GM23338 (cell line): ENCODE results near the gene THBS1. TPM values are rescaled to one million over a fixed set of nuclear protein-coding genes. Genes with fewer than 3 reads are reported as not detected.

ENCODE experiments used
- ATAC-seq: fragments of 200-7000 bp; cut with Tn5 transposase; 3 replicates; pipeline ENCODE4 v1.9.1; 2020
- DNase-seq: peaks from one replicate; pipeline ENCODE4 v3.0.0-alpha.2; 2015; ENCODE audit warnings: low spot score
- H2AFZ ChIP-seq: fragments of 200-600 bp; sonication (generic); 2 replicates; pipeline ENCODE4 v1.8.0; 2016; ENCODE audit warnings: antibody characterized with exemption, mild to moderate bottlenecking, moderate library complexity
- H3F3A ChIP-seq: fragments of 200-600 bp; sonication (generic); replicated peaks from 2 replicates; pipeline ENCODE4 v1.8.0; 2017; ENCODE audit warnings: antibody characterized with exemption, mixed run types, low read depth
- H3K27ac ChIP-seq: fragments of 200-600 bp; sonication (generic); 2 replicates; pipeline ENCODE4 v1.6.1; 2016; ENCODE audit warnings: low read depth
- H3K27me3 ChIP-seq: fragments of 200-600 bp; sonication (generic); 2 replicates; pipeline ENCODE4 v1.8.0; 2016; ENCODE audit warnings: mild to moderate bottlenecking, mixed run types, moderate library complexity; ENCODE audit not compliant: insufficient read depth
- H3K36me3 ChIP-seq: fragments of 200-600 bp; sonication (generic); 2 replicates; pipeline ENCODE4 v1.8.0; 2016; ENCODE audit warnings: mild to moderate bottlenecking; ENCODE audit not compliant: insufficient read depth
- H3K4me1 ChIP-seq: fragments of 200-600 bp; sonication (generic); 2 replicates; pipeline ENCODE4 v1.8.0; 2016; ENCODE audit warnings: mild to moderate bottlenecking, moderate library complexity; ENCODE audit not compliant: insufficient read depth
- H3K4me2 ChIP-seq: fragments of 200-600 bp; sonication (generic); 2 replicates; pipeline ENCODE4 v1.7.1; 2017; ENCODE audit warnings: mixed run types
- H3K4me3 ChIP-seq: fragments of 200-600 bp; sonication (generic); 2 replicates; pipeline ENCODE4 v1.6.1; 2016; ENCODE audit warnings: mixed run types
- H3K79me2 ChIP-seq: fragments of 200-600 bp; sonication (generic); replicated peaks from 2 replicates; pipeline ENCODE4 v1.8.0; 2017; ENCODE audit warnings: mild to moderate bottlenecking; ENCODE audit not compliant: insufficient read depth
- H3K9me2 ChIP-seq: fragments of 200-600 bp; sonication (generic); 2 replicates; pipeline ENCODE4 v1.8.0; 2017; ENCODE audit not compliant: insufficient read depth
- H4K20me1 ChIP-seq: fragments of 200-600 bp; sonication (generic); replicated peaks from 2 replicates; pipeline ENCODE4 v1.8.0; 2017; ENCODE audit warnings: mild to moderate bottlenecking; ENCODE audit not compliant: insufficient read depth
- H3K27ac Mint-ChIP-seq: 2 replicates; pipeline ENCODE4 v1.8.0; 2020; ENCODE audit warnings: inconsistent platforms, mild to moderate bottlenecking, moderate library complexity, mixed read lengths
- H3K27me3 Mint-ChIP-seq: 3 replicates; pipeline ENCODE4 v1.8.0; 2022; ENCODE audit warnings: low read depth, mild to moderate bottlenecking, moderate library complexity, mixed read lengths, inconsistent platforms; ENCODE audit not compliant: insufficient read depth, poor library complexity
- H3K36me3 Mint-ChIP-seq: 3 replicates; pipeline ENCODE4 v1.8.0; 2021; ENCODE audit warnings: low read depth, mild to moderate bottlenecking, inconsistent platforms, moderate library complexity, mixed read lengths
- H3K4me1 Mint-ChIP-seq: 3 replicates; pipeline ENCODE4 v1.8.0; 2020; ENCODE audit warnings: mild to moderate bottlenecking, inconsistent platforms, mixed read lengths
- H3K4me3 Mint-ChIP-seq: 3 replicates; pipeline ENCODE4 v1.8.0; 2021; ENCODE audit warnings: moderate library complexity, mild to moderate bottlenecking, inconsistent platforms, mixed read lengths
- H3K9me3 Mint-ChIP-seq: 3 replicates; pipeline ENCODE4 v1.8.0; 2020; ENCODE audit warnings: moderate library complexity, mild to moderate bottlenecking, inconsistent platforms, mixed read lengths
- CREB1 ChIP-seq: fragments of 250-450 bp; sonication (Bioruptor Pico); IDR thresholded peaks from 2 replicates; pipeline ENCODE4 v1.5.0; 2020; ENCODE audit warnings: low read depth, mild to moderate bottlenecking, moderate library complexity
- EZH2 ChIP-seq: fragments of 200-600 bp; sonication (generic); IDR thresholded peaks from one replicate; pipeline ENCODE4 v1.8.0; 2017; ENCODE audit warnings: antibody characterized with exemption, mild to moderate bottlenecking, low read depth; ENCODE audit not compliant: unreplicated experiment
- EZH2phosphoT487 ChIP-seq: fragments of 200-600 bp; sonication (generic); IDR thresholded peaks from one replicate; pipeline ENCODE4 v1.8.1; 2018; ENCODE audit warnings: antibody characterized with exemption; ENCODE audit not compliant: unreplicated experiment
- JUNB ChIP-seq: IDR thresholded peaks from one replicate; pipeline ENCODE4 v1.6.1; 2016; ENCODE audit warnings: antibody characterized with exemption; ENCODE audit not compliant: unreplicated experiment
- NANOG ChIP-seq: IDR thresholded peaks from 2 replicates; pipeline ENCODE4 v1.6.1; 2016; ENCODE audit warnings: antibody characterized with exemption, borderline replicate concordance
- POLR2AphosphoS5 ChIP-seq: IDR thresholded peaks from 2 replicates; pipeline ENCODE4 v1.6.1; 2016; ENCODE audit warnings: antibody characterized with exemption, low read depth
- STAT1 ChIP-seq: IDR thresholded peaks from one replicate; pipeline ENCODE4 v1.6.1; 2016; ENCODE audit warnings: antibody characterized with exemption; ENCODE audit not compliant: unreplicated experiment
- ZNF114 ChIP-seq: fragments of 250-450 bp; sonication (Bioruptor Pico); IDR thresholded peaks from 2 replicates; pipeline ENCODE4 v1.5.0; 2020; ENCODE audit warnings: mild to moderate bottlenecking, moderate library complexity
- ZNF331 ChIP-seq: fragments of 250-450 bp; sonication (Bioruptor Pico); IDR thresholded peaks from 2 replicates; pipeline ENCODE4 v1.5.0; 2020; ENCODE audit warnings: low read depth, mild to moderate bottlenecking, moderate library complexity
- polyA plus RNA-seq: library from polyadenylated mRNA; unstranded; fragments of >200 nt; fragmentation: Nextera tagmentation; extraction: Ambion mirVana; gene quantifications from 2 replicates; pipeline ENCODE4 v1.2.1, GENCODE V29; 2016
- total RNA-seq: library from RNA; depleted of rRNA; stranded (reverse); fragments of >200 nt; shearing (Covaris generic); gene quantifications from 2 replicates; pipeline ENCODE4 v1.2.3, GENCODE V29; 2014
- TF ChIP-seq, protein P1 (sequence below): IDR thresholded peaks from 2 replicates; pipeline ENCODE4 v1.6.1; 2016; ENCODE audit warnings: antibody characterized with exemption
- TF ChIP-seq, protein P2 (sequence below): IDR thresholded peaks from one replicate; pipeline ENCODE4 v1.6.1; 2018; ENCODE audit warnings: antibody characterized with exemption; ENCODE audit not compliant: unreplicated experiment
- TF ChIP-seq, protein P3 (sequence below), 2 experiments: fragments of 200-600 bp in 1 of 2; sonication (generic) in 1 of 2; conservative IDR thresholded peaks; 2 replicates each; pipeline versions ENCODE4 v1.5.1 to v1.6.1; 2016 to 2017; ENCODE audit warnings: antibody characterized with exemption in 2 of 2, low read depth in 2 of 2, mild to moderate bottlenecking in 2 of 2, moderate library complexity in 1 of 2
- TF ChIP-seq, protein P4 (sequence below): fragments of 250-450 bp; sonication (Bioruptor Pico); IDR thresholded peaks from 2 replicates; pipeline ENCODE4 v1.5.0; 2020; ENCODE audit warnings: mild to moderate bottlenecking, moderate library complexity

THBS1 gene
- total and polyA plus RNA-seq, 2 experiments from 2014 or later, result 21.7 to 81.9 TPM

DNA sequence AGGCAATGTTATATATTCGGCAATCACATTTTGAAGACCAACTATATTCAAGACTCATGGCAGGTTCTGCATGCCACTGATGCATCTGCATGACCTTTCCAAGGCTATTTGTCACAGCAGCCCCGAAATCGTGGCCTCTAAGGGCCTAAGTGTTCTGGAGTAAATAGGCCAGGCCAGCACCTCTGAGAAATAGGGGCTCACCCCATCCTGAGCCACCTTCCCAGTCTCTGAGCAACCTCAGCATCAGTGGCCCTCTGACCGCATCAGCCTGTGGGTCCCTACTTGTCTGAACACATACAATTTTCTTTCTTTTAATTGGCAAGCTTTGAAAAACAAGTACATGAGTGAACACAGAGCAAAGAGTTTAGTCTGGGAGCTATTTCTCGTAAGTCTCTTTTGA is 45.9 kb upstream of the THBS1 start:
- no peaks in the 10 kb centered on the region for H3K79me2 ChIP-seq
- DNase-seq (no peak), ATAC-seq (no peak)
- peaks cover 17% of the 10 kb centered on the region for H3K4me1 Mint-ChIP-seq
- no peak overlapping the region for H3K4me3 ChIP-seq
- H3K4me3 Mint-ChIP-seq, result no peak overlapping the region
- H3K4me1 ChIP-seq, result peaks cover 16% of the 10 kb centered on the region; the same call in 1 of the 2 replicates
- no peak overlapping the region for H2AFZ ChIP-seq
- H3K27me3 ChIP-seq, result no peaks in the 10 kb centered on the region
- H3K36me3 Mint-ChIP-seq, result peaks cover 4% of the 10 kb centered on the region; the same call in 1 of the 3 replicates
- no peak overlapping the region for H3K4me2 ChIP-seq
- H4K20me1 ChIP-seq, result no peaks in the 10 kb centered on the region
- H3K27ac ChIP-seq, result no peak overlapping the region
- TF ChIP-seq JUNB, result no peak
- no peak for TF ChIP-seq POLR2AphosphoS5
- TF ChIP-seq, protein P1, sequence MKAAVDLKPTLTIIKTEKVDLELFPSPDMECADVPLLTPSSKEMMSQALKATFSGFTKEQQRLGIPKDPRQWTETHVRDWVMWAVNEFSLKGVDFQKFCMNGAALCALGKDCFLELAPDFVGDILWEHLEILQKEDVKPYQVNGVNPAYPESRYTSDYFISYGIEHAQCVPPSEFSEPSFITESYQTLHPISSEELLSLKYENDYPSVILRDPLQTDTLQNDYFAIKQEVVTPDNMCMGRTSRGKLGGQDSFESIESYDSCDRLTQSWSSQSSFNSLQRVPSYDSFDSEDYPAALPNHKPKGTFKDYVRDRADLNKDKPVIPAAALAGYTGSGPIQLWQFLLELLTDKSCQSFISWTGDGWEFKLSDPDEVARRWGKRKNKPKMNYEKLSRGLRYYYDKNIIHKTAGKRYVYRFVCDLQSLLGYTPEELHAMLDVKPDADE, result no peak
- no peak for TF ChIP-seq ZNF114 (CRISPR knock-in tag)
- TF ChIP-seq, protein P2, sequence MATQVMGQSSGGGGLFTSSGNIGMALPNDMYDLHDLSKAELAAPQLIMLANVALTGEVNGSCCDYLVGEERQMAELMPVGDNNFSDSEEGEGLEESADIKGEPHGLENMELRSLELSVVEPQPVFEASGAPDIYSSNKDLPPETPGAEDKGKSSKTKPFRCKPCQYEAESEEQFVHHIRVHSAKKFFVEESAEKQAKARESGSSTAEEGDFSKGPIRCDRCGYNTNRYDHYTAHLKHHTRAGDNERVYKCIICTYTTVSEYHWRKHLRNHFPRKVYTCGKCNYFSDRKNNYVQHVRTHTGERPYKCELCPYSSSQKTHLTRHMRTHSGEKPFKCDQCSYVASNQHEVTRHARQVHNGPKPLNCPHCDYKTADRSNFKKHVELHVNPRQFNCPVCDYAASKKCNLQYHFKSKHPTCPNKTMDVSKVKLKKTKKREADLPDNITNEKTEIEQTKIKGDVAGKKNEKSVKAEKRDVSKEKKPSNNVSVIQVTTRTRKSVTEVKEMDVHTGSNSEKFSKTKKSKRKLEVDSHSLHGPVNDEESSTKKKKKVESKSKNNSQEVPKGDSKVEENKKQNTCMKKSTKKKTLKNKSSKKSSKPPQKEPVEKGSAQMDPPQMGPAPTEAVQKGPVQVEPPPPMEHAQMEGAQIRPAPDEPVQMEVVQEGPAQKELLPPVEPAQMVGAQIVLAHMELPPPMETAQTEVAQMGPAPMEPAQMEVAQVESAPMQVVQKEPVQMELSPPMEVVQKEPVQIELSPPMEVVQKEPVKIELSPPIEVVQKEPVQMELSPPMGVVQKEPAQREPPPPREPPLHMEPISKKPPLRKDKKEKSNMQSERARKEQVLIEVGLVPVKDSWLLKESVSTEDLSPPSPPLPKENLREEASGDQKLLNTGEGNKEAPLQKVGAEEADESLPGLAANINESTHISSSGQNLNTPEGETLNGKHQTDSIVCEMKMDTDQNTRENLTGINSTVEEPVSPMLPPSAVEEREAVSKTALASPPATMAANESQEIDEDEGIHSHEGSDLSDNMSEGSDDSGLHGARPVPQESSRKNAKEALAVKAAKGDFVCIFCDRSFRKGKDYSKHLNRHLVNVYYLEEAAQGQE, result no peak
- TF ChIP-seq, protein P3, sequence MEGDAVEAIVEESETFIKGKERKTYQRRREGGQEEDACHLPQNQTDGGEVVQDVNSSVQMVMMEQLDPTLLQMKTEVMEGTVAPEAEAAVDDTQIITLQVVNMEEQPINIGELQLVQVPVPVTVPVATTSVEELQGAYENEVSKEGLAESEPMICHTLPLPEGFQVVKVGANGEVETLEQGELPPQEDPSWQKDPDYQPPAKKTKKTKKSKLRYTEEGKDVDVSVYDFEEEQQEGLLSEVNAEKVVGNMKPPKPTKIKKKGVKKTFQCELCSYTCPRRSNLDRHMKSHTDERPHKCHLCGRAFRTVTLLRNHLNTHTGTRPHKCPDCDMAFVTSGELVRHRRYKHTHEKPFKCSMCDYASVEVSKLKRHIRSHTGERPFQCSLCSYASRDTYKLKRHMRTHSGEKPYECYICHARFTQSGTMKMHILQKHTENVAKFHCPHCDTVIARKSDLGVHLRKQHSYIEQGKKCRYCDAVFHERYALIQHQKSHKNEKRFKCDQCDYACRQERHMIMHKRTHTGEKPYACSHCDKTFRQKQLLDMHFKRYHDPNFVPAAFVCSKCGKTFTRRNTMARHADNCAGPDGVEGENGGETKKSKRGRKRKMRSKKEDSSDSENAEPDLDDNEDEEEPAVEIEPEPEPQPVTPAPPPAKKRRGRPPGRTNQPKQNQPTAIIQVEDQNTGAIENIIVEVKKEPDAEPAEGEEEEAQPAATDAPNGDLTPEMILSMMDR (conservative IDR thresholded peaks at IDR 0.05; ENCODE audit: low read depth in 2 of 2), result no peak
- no peak for TF ChIP-seq NANOG
- TF ChIP-seq EZH2, result no peak
- no peak for TF ChIP-seq STAT1
- TF ChIP-seq ZNF331 (CRISPR knock-in tag), result no peak
- TF ChIP-seq, protein P4, sequence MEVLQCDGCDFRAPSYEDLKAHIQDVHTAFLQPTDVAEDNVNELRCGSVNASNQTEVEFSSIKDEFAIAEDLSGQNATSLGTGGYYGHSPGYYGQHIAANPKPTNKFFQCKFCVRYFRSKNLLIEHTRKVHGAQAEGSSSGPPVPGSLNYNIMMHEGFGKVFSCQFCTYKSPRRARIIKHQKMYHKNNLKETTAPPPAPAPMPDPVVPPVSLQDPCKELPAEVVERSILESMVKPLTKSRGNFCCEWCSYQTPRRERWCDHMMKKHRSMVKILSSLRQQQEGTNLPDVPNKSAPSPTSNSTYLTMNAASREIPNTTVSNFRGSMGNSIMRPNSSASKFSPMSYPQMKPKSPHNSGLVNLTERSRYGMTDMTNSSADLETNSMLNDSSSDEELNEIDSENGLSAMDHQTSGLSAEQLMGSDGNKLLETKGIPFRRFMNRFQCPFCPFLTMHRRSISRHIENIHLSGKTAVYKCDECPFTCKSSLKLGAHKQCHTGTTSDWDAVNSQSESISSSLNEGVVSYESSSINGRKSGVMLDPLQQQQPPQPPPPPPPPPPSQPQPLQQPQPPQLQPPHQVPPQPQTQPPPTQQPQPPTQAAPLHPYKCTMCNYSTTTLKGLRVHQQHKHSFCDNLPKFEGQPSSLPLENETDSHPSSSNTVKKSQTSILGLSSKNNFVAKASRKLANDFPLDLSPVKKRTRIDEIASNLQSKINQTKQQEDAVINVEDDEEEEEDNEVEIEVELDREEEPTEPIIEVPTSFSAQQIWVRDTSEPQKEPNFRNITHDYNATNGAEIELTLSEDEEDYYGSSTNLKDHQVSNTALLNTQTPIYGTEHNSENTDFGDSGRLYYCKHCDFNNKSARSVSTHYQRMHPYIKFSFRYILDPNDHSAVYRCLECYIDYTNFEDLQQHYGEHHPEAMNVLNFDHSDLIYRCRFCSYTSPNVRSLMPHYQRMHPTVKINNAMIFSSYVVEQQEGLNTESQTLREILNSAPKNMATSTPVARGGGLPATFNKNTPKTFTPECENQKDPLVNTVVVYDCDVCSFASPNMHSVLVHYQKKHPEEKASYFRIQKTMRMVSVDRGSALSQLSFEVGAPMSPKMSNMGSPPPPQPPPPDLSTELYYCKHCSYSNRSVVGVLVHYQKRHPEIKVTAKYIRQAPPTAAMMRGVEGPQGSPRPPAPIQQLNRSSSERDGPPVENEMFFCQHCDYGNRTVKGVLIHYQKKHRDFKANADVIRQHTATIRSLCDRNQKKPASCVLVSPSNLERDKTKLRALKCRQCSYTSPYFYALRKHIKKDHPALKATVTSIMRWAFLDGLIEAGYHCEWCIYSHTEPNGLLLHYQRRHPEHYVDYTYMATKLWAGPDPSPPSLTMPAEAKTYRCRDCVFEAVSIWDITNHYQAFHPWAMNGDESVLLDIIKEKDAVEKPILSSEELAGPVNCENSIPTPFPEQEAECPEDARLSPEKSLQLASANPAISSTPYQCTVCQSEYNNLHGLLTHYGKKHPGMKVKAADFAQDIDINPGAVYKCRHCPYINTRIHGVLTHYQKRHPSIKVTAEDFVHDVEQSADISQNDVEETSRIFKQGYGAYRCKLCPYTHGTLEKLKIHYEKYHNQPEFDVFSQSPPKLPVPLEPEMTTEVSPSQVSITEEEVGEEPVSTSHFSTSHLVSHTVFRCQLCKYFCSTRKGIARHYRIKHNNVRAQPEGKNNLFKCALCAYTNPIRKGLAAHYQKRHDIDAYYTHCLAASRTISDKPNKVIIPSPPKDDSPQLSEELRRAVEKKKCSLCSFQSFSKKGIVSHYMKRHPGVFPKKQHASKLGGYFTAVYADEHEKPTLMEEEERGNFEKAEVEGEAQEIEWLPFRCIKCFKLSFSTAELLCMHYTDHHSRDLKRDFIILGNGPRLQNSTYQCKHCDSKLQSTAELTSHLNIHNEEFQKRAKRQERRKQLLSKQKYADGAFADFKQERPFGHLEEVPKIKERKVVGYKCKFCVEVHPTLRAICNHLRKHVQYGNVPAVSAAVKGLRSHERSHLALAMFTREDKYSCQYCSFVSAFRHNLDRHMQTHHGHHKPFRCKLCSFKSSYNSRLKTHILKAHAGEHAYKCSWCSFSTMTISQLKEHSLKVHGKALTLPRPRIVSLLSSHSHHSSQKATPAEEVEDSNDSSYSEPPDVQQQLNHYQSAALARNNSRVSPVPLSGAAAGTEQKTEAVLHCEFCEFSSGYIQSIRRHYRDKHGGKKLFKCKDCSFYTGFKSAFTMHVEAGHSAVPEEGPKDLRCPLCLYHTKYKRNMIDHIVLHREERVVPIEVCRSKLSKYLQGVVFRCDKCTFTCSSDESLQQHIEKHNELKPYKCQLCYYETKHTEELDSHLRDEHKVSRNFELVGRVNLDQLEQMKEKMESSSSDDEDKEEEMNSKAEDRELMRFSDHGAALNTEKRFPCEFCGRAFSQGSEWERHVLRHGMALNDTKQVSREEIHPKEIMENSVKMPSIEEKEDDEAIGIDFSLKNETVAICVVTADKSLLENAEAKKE, result no peak
- no peak for TF ChIP-seq CREB1 (CRISPR knock-in tag)
- no peak for TF ChIP-seq EZH2phosphoT487
- peaks cover 4% of the 10 kb centered on the region for H3K27me3 Mint-ChIP-seq
- no peak overlapping the region for H3K27ac Mint-ChIP-seq
- H3K9me2 ChIP-seq, result peaks cover 29% of the 10 kb centered on the region
- H3F3A ChIP-seq, result 0 out of 2 replicates have a peak, but pooled peaks cover 4% of the 10 kb centered on the region
- H3K9me3 Mint-ChIP-seq, result peaks cover 4% of the 10 kb centered on the region; the same call in 2 of the 3 replicates
- no peaks in the 10 kb centered on the region for H3K36me3 ChIP-seq
